Activated CD4-positive, alpha-beta T cell treated with anti-CD3 and anti-CD28 coated beads, Interleukin-2, amount 10 ng/mL, durations not matched to agents 7 days and 5 days (primary cell): ENCODE measurements around the gene COL1A1. TPM values are rescaled to one million over a fixed set of nuclear protein-coding genes. Genes with fewer than 3 reads are reported as not detected.

Experiments used
- CTCF ChIA-PET: fragments of 350-600 bp; sonication (Branson Sonifier 250); formaldehyde crosslinking; loops from one replicate; lab custom pipeline; 2021; ENCODE audit warnings: antibody characterized with exemption; lab: Charles Lee
- POLR2A ChIA-PET: fragments of 350-600 bp; sonication (Branson Sonifier 250); formaldehyde crosslinking; loops from one replicate; lab custom pipeline; 2021; ENCODE audit warnings: antibody characterized with exemption; lab: Charles Lee
- DNase-seq: peaks from one replicate; pipeline ENCODE4 v3.0.0-alpha.2; 2020
- H3K27ac Mint-ChIP-seq: one replicate; pipeline ENCODE4 v1.8.0; 2021; ENCODE audit warnings: mild to moderate bottlenecking, moderate library complexity, mixed read lengths
- H3K27me3 Mint-ChIP-seq: one replicate; pipeline ENCODE4 v1.8.0; 2021; ENCODE audit warnings: mixed read lengths
- H3K36me3 Mint-ChIP-seq: one replicate; pipeline ENCODE4 v1.8.0; 2021; ENCODE audit warnings: low read depth, mixed read lengths
- H3K4me1 Mint-ChIP-seq: one replicate; pipeline ENCODE4 v1.8.0; 2021; ENCODE audit warnings: mixed read lengths
- H3K4me3 Mint-ChIP-seq: one replicate; pipeline ENCODE4 v1.8.0; 2021; ENCODE audit warnings: mild to moderate bottlenecking, moderate library complexity, mixed read lengths
- H3K9me3 Mint-ChIP-seq: one replicate; pipeline ENCODE4 v1.8.0; 2021; ENCODE audit warnings: mixed read lengths
- total RNA-seq, 2 experiments: library from RNA; stranded (reverse); gene quantifications; one replicate each; pipeline ENCODE4 v1.2.3, GENCODE V29; 2021

COL1A1 gene
- total RNA-seq, 2 experiments from 2014 or later = 0.31 to 0.55 TPM

- Mint-ChIP-seq H3K27ac (no peak overlapping the region), H3K36me3 (no peaks in the 10 kb centered on the region), H3K9me3 (no peaks in the 10 kb centered on the region), H3K27me3 (peaks cover 22% of the 10 kb centered on the region), H3K4me1 (peaks cover 5% of the 10 kb centered on the region), H3K4me3 (no peak overlapping the region)
- POLR2A ChIA-PET = no interaction called here
- DNase-seq = no peak
- CTCF ChIA-PET = interaction anchor here (1.0 kb wide), 1 partner anchor 8 kb away, joined by 3 read pairs; the partner anchor contains the start of gene COL1A1
Measured at GRCh38 chr17:50194140-50194933, 7.1 kb downstream of the COL1A1 start.

- H3K27ac Mint-ChIP-seq = no peak overlapping the region
- no peak overlapping the region for H3K4me3 Mint-ChIP-seq
- no peaks in the 10 kb centered on the region for H3K4me1 Mint-ChIP-seq
- no peaks in the 10 kb centered on the region for H3K9me3 Mint-ChIP-seq
- ChIA-PET POLR2A (no interaction called here), CTCF (interaction anchor here (1.0 to 1.2 kb wide), 2 partner anchors 9 to 23 kb away, joined by 3 read pairs; partner anchors contain the start of gene COL1A1)
- no peaks in the 10 kb centered on the region for H3K36me3 Mint-ChIP-seq
- DNase-seq = no peak
- H3K27me3 Mint-ChIP-seq = peaks cover 14% of the 10 kb centered on the region
Measured at GRCh38 chr17:50192618-50193291, 8.7 kb downstream of the COL1A1 start.

GRCh38 chr17:50192144-50192617 lies 9.2 kb downstream of the COL1A1 start:
- CTCF ChIA-PET = no interaction called here
- DNase-seq = no peak
- Mint-ChIP-seq H3K36me3 (no peaks in the 10 kb centered on the region), H3K4me3 (no peak overlapping the region), H3K27me3 (peaks cover 8% of the 10 kb centered on the region), H3K27ac (no peak overlapping the region), H3K4me1 (no peaks in the 10 kb centered on the region), H3K9me3 (no peaks in the 10 kb centered on the region)
- POLR2A ChIA-PET = no interaction called here

- ChIA-PET CTCF (no interaction called here), POLR2A (no interaction called here)
- Mint-ChIP-seq H3K36me3 (no peaks in the 10 kb centered on the region), H3K27ac (no peak overlapping the region), H3K4me3 (no peak overlapping the region), H3K27me3 (peaks cover 3% of the 10 kb centered on the region), H3K9me3 (no peaks in the 10 kb centered on the region), H3K4me1 (no peaks in the 10 kb centered on the region)
- DNase-seq = no peak
Measured at GRCh38 chr17:50191359-50192143, 9.9 kb downstream of the COL1A1 start.

GRCh38 chr17:50190603-50191358 lies 10.7 kb downstream of the COL1A1 start:
- Mint-ChIP-seq H3K27me3 (no peaks in the 10 kb centered on the region), H3K4me1 (no peaks in the 10 kb centered on the region), H3K9me3 (no peaks in the 10 kb centered on the region), H3K4me3 (no peak overlapping the region), H3K27ac (peak overlapping the region; percentile 33), H3K36me3 (no peaks in the 10 kb centered on the region)
- ChIA-PET POLR2A (no interaction called here), CTCF (interaction anchor here (0.8 kb wide), 1 partner anchor 9 kb away, joined by 4 read pairs; no protein-coding TSS in a partner anchor)
- DNase-seq = no peak

GRCh38 chr17:50190293-50190602 lies 11.2 kb downstream of the COL1A1 start:
- POLR2A ChIA-PET = no interaction called here
- Mint-ChIP-seq H3K27ac (no peak overlapping the region), H3K9me3 (no peaks in the 10 kb centered on the region), H3K4me3 (no peak overlapping the region), H3K36me3 (no peaks in the 10 kb centered on the region), H3K27me3 (no peaks in the 10 kb centered on the region), H3K4me1 (no peaks in the 10 kb centered on the region)
- no peak for DNase-seq
- CTCF ChIA-PET = interaction anchor here (0.8 kb wide), 1 partner anchor 10 kb away, joined by 4 read pairs; no protein-coding TSS in a partner anchor

- H3K4me1 Mint-ChIP-seq = peaks cover under 1% of the 10 kb centered on the region
- H3K27ac Mint-ChIP-seq = peak overlapping the region; percentile 22
- H3K27me3 Mint-ChIP-seq = no peaks in the 10 kb centered on the region
- no peak overlapping the region for H3K4me3 Mint-ChIP-seq
- DNase-seq = no peak
- ChIA-PET POLR2A (no interaction called here), CTCF (interaction anchor here (0.8 kb wide), 1 partner anchor 10 kb away, joined by 4 read pairs; no protein-coding TSS in a partner anchor)
- no peaks in the 10 kb centered on the region for H3K9me3 Mint-ChIP-seq
- no peaks in the 10 kb centered on the region for H3K36me3 Mint-ChIP-seq
Measured at GRCh38 chr17:50189550-50190292, 11.7 kb downstream of the COL1A1 start.

GRCh38 chr17:50188921-50189549 lies 12.4 kb downstream of the COL1A1 start:
- Mint-ChIP-seq H3K27ac (no peak overlapping the region), H3K27me3 (no peaks in the 10 kb centered on the region), H3K36me3 (no peaks in the 10 kb centered on the region), H3K9me3 (no peaks in the 10 kb centered on the region), H3K4me3 (no peak overlapping the region), H3K4me1 (peaks cover 5% of the 10 kb centered on the region)
- ChIA-PET POLR2A (no interaction called here), CTCF (interaction anchor here (1.8 kb wide), 1 partner anchor 19 kb away, joined by 7 read pairs; no protein-coding TSS in a partner anchor)
- no peak for DNase-seq

- CTCF ChIA-PET = interaction anchor here (0.6 to 2.0 kb wide), 5 partner anchors 12 to 209 kb away, joined by 3 to 7 read pairs (median 4); partner anchors contain the start of gene LRRC59
- POLR2A ChIA-PET = no interaction called here
- Mint-ChIP-seq H3K9me3 (no peaks in the 10 kb centered on the region), H3K27ac (no peak overlapping the region), H3K4me3 (no peak overlapping the region), H3K4me1 (peaks cover 10% of the 10 kb centered on the region), H3K36me3 (no peaks in the 10 kb centered on the region), H3K27me3 (no peaks in the 10 kb centered on the region)
- DNase-seq = no peak
Measured at GRCh38 chr17:50188531-50188920, 12.9 kb downstream of the COL1A1 start.

GRCh38 chr17:50187751-50188530 lies 13.5 kb downstream of the COL1A1 start:
- DNase-seq = no peak
- CTCF ChIA-PET = interaction anchor here (0.6 to 2.0 kb wide), 6 partner anchors 11 to 209 kb away, joined by 3 to 7 read pairs (median 4); partner anchors contain the start of gene LRRC59
- Mint-ChIP-seq H3K4me3 (no peak overlapping the region), H3K27ac (no peak overlapping the region), H3K36me3 (no peaks in the 10 kb centered on the region), H3K4me1 (peaks cover 15% of the 10 kb centered on the region), H3K9me3 (no peaks in the 10 kb centered on the region), H3K27me3 (no peaks in the 10 kb centered on the region)
- POLR2A ChIA-PET = no interaction called here

GRCh38 chr17:50187394-50187725 lies 14.1 kb downstream of the COL1A1 start:
- no peaks in the 10 kb centered on the region for H3K9me3 Mint-ChIP-seq
- H3K4me3 Mint-ChIP-seq = no peak overlapping the region
- H3K36me3 Mint-ChIP-seq = no peaks in the 10 kb centered on the region
- H3K27me3 Mint-ChIP-seq = no peaks in the 10 kb centered on the region
- DNase-seq = no peak
- CTCF ChIA-PET = interaction anchor here (0.8 to 2.0 kb wide), 5 partner anchors 11 to 17 kb away, joined by 3 to 7 read pairs (median 4); no protein-coding TSS in a partner anchor
- no peak overlapping the region for H3K27ac Mint-ChIP-seq
- POLR2A ChIA-PET = no interaction called here
- H3K4me1 Mint-ChIP-seq = peaks cover 19% of the 10 kb centered on the region
